ENCODE measurements around the gene TAC4. TPM values are rescaled to one million over a fixed set of nuclear protein-coding genes. Genes with fewer than 3 reads are reported as not detected.

TAC4 gene
- total and polyA plus RNA-seq, 4 donors: not detected

- no peaks in the 10 kb centered on the region for H3K4me1 ChIP-seq (ENCODE audit: control insufficient read depth in 4 of 4, insufficient read depth in 4 of 4, low read length in 3 of 4)
- H3K9ac ChIP-seq (ENCODE audit: low read depth in 1 of 2, low read length in 2 of 2): no peak overlapping the region
- no peak overlapping the region for H3K27ac ChIP-seq (ENCODE audit: low read depth in 1 of 2, low read length in 2 of 2)
- no peak for DNase-seq (ENCODE audit: low spot score)
- H3K9me3 ChIP-seq (ENCODE audit: control insufficient read depth in 4 of 4, low read length in 3 of 4): no peaks in the 10 kb centered on the region
- no peak overlapping the region for H3K4me3 ChIP-seq (ENCODE audit: low read depth in 1 of 3, low read length in 3 of 3)
- TF ChIP-seq CTCF (IDR thresholded peaks at IDR 0.05; ENCODE audit: low read depth, low read length, missing input control): no peak
- no peak for TF ChIP-seq HNF4G (IDR thresholded peaks at IDR 0.05)
- no peak for TF ChIP-seq NR2F2 (IDR thresholded peaks at IDR 0.05)
- TF ChIP-seq RXRA (IDR thresholded peaks at IDR 0.05): no peak
- no peak for TF ChIP-seq ATF3 (IDR thresholded peaks at IDR 0.05)
- TF ChIP-seq ZBTB33 (IDR thresholded peaks at IDR 0.05): no peak
- TF ChIP-seq YY1 (IDR thresholded peaks at IDR 0.05): no peak
- no peak for TF ChIP-seq JUND (IDR thresholded peaks at IDR 0.05)
- TF ChIP-seq RAD21 (IDR thresholded peaks at IDR 0.05): no peak
- TF ChIP-seq HNF4A (conservative IDR thresholded peaks at IDR 0.05): no peak
- TF ChIP-seq SP1 (IDR thresholded peaks at IDR 0.05): no peak
- TF ChIP-seq FOXA1 (IDR thresholded peaks at IDR 0.05): no peak
- no peak for TF ChIP-seq EGR1 (IDR thresholded peaks at IDR 0.05; ENCODE audit: low read depth in 2 of 2)
- no peak for TF ChIP-seq REST (IDR thresholded peaks at IDR 0.05)
- no peak for TF ChIP-seq FOXA2 (IDR thresholded peaks at IDR 0.05)
- no peak for TF ChIP-seq MAX (IDR thresholded peaks at IDR 0.05)
- no peak for TF ChIP-seq GABPA (IDR thresholded peaks at IDR 0.05 in 1 of 2, conservative IDR thresholded peaks at IDR 0.05 in 1 of 2)
- no peak for TF ChIP-seq TAF1 (conservative IDR thresholded peaks at IDR 0.05)
- H3K27me3 ChIP-seq (ENCODE audit: control insufficient read depth in 4 of 4, insufficient read depth in 4 of 4, low read length in 3 of 4): no peaks in the 10 kb centered on the region
- H3K36me3 ChIP-seq (ENCODE audit: control insufficient read depth in 4 of 4, insufficient read depth in 3 of 4, low read depth in 1 of 4, low read length in 3 of 4): peaks cover 6 to 64% (median 52%) of the 10 kb centered on the region in 4 donors
- WGBS: 89% methylated on average over 9 of the region's 9 CpGs
These were observed 32.0 kb downstream of the TAC4 start for GRCh38 chr17:49815761-49816281.
